GM12865 (cell line): Measurements from ENCODE around the gene ATRNL1.

ENCODE experiments used
- DNase-seq: peaks from one replicate; pipeline ENCODE4 v3.0.0; 2010; ENCODE audit warnings: low read depth
- H3K4me3 ChIP-seq: 2 replicates; pipeline ENCODE4 v1.5.1; 2011; ENCODE audit warnings: mild to moderate bottlenecking, low read depth, low read length, control low read depth
- TF ChIP-seq, protein P1 (sequence below): IDR thresholded peaks from 2 replicates; pipeline ENCODE4 v1.5.1; 2011; ENCODE audit warnings: low read length, control low read depth, low read depth, inconsistent platforms; ENCODE audit not compliant: insufficient read depth; ENCODE audit errors: missing control alignments

ATRNL1 gene

DNA sequence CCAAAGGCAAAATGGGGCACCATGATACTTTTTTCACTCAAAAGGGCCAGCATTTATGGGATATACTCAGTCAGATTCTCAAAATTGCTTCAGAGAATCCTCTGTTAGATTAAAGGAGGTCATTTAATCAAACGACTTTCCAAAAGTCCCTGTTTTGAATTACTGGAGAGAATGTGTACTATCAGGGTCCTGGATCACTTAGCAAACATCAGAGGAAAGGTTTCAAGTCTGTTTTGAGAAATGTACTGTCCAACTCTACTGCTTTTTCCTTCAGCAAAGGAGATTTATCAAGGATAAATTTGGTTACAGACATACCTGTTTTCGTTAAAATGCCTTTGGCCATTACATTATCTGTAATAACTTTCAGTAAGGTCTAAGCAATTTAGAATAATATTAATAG lies 838.9 kb downstream of the ATRNL1 start:
- TF ChIP-seq, protein P1, sequence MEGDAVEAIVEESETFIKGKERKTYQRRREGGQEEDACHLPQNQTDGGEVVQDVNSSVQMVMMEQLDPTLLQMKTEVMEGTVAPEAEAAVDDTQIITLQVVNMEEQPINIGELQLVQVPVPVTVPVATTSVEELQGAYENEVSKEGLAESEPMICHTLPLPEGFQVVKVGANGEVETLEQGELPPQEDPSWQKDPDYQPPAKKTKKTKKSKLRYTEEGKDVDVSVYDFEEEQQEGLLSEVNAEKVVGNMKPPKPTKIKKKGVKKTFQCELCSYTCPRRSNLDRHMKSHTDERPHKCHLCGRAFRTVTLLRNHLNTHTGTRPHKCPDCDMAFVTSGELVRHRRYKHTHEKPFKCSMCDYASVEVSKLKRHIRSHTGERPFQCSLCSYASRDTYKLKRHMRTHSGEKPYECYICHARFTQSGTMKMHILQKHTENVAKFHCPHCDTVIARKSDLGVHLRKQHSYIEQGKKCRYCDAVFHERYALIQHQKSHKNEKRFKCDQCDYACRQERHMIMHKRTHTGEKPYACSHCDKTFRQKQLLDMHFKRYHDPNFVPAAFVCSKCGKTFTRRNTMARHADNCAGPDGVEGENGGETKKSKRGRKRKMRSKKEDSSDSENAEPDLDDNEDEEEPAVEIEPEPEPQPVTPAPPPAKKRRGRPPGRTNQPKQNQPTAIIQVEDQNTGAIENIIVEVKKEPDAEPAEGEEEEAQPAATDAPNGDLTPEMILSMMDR = no peak
- H3K4me3 ChIP-seq = no peak overlapping the region
- no peak for DNase-seq

DNA sequence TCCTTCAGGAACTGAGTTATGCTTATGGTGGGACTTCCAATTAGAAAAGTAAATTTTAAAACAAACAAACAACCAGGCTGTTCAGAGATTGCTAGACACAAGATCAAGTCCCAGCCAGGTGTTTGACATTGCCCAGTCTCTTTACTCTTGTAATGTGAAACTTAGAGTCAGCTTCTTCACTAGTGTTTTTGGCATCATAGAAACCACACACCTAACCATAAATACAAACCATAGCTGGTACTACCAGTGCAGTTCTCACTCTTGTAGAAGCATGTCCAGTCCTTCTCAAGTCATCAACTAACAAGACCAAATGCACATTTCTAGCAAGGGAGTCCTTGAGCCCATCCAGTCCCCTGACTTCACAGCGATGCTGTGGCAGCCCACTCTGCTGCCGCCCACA lies 839.9 kb downstream of the ATRNL1 start:
- no peak for DNase-seq
- H3K4me3 ChIP-seq = no peak overlapping the region
- TF ChIP-seq, protein P1 = no peak

DNA sequence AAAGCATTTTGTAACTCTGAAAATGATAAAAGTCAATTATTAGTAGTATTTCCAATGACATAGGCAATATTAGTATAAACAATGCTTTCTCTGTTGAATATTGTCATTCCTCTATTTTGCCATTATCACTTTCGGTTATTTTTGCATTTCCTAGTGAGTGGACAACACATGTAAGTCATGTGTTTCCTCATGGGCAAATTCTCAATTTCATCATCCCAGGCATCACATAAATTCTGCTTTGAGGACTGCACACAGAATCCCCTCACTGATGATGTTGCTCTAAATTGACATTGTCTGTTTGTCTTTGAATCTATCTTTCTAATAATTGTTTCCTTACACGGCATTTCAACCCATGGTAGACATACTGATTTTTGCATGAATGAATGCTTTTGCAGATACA lies 842.6 kb downstream of the ATRNL1 start:
- DNase-seq = no peak

DNA sequence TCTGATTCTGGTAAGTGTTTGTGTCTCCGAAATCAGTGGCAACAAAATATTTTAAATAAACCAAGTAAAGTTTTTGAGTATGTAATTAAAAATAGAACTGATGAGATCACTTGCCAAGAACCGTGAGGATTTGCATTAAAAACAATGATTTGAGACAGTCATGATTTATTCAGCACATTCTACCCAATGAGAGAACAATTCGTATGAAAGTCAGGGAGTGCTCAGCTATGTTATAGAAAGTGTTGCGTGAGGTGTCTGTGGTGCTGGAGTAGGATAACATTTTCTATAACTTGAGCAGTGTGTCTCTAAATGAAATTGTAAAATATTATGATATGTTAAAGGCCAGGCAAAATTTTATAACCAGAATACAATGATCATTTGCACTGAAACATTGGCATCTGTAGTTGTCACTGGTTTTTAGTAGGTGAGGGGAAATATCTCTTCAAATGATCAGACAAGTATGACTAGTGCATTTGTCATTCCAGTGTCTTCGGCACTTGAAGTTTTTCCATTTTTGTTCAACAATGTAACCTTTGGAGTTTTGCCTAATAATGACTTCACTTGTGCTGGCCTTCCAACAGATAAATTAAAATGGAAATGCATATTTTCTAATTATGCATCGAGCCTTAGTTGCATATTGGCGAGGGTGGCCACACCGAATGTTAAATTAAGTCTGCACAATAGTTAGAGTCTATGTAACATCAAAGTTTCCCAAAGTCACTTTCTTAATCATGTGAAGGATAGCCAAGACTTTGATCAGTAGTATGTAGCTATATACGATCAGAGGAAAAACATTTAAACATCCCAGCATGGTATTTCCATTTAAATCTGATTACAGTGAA lies 844.0 kb downstream of the ATRNL1 start:
- TF ChIP-seq, protein P1 = no peak
- DNase-seq = no peak

More for the DNA sequence above, 842.6 kb downstream of the ATRNL1 start:
- TF ChIP-seq, protein P1 = no peak
- H3K4me3 ChIP-seq = no peak overlapping the region

DNA sequence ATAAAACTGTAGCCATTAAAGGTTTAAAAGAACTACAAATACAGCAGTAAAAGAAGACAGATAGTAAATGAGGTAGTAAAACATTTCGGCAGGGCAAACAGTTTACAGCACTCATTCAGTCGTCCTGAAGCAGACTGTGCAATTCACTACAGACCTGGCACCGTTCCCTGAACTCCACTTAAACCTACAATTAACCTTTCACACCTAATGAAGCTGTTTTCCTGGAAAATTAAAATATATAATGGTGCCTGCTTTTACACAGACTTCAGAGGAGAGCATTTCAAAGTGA lies 844.5 kb downstream of the ATRNL1 start:
- TF ChIP-seq, protein P1 = no peak
- no peak overlapping the region for H3K4me3 ChIP-seq
- DNase-seq = no peak

More for the DNA sequence above, 844.0 kb downstream of the ATRNL1 start:
- H3K4me3 ChIP-seq = no peak overlapping the region

DNA sequence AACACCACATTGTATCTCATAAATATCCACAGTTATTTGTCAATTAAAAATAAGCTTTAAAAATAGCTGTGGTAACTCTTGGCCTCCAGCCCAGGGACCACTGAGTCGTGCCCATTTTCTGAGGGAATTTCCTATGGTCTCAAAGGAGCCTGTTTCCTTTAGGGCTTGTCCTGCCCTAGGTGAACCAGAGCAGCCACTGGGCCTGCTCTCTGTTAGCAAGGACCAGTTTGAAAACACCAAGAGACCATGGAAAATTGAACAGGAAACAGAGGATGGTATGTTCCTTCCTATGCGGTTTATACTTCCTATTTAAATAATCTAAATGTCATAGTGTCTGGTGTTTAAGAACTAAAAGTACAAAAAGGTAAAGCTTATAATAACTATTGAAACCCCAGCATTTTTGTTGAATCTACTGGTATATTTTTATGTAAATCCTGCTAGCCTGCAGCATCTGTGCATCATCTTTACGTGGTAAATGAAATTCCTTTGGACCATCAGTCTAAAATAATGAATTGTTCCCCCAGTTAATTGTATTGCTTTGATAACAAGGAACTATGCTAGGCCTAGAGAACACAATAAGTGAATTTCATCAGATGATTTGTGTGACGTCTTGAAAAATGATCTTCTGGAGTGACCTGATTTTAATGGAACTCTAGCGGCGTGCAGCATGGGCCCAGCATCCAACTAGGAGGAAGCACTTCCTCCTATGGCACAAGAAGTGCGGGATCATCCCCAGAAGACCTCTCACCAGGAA lies 846.1 kb downstream of the ATRNL1 start:
- TF ChIP-seq, protein P1 = no peak
- DNase-seq = no peak
- H3K4me3 ChIP-seq = no peak overlapping the region
